ENCODE results near the gene MBD3.
"Not testable (repeated sequence)": the region's sequence is repeated elsewhere in the genome, so short reads cannot be mapped to it uniquely, and the experiment has no call there.

MBD3 gene

GRCh38 chr19:1539749-1540148 is 52.9 kb downstream of the MBD3 start:
- DNase-seq (ENCODE audit: low spot score), result not testable (repeated sequence)

GRCh38 chr19:1538978-1539377 is 53.7 kb downstream of the MBD3 start:
- no peak for DNase-seq (ENCODE audit: low spot score)

- DNase-seq (ENCODE audit: low spot score), result not testable (repeated sequence)
These were observed 57.0 kb downstream of the MBD3 start for GRCh38 chr19:1535699-1536098.

GRCh38 chr19:1534972-1535371 is 57.7 kb downstream of the MBD3 start:
- no peak for DNase-seq (ENCODE audit: low spot score)

- DNase-seq (ENCODE audit: low spot score), result no peak
These were observed 59.0 kb downstream of the MBD3 start for GRCh38 chr19:1533510-1534150.

- DNase-seq (ENCODE audit: low spot score), result no peak
These were observed 60.7 kb downstream of the MBD3 start for GRCh38 chr19:1532003-1532402.

- DNase-seq (ENCODE audit: low spot score), result no peak
These were observed 61.1 kb downstream of the MBD3 start for GRCh38 chr19:1531587-1531986.

GRCh38 chr19:1530856-1531255 is 61.8 kb downstream of the MBD3 start:
- not testable (repeated sequence) for DNase-seq (ENCODE audit: low spot score)

GRCh38 chr19:1529430-1529816 is 63.2 kb downstream of the MBD3 start:
- DNase-seq (ENCODE audit: low spot score), result no peak

- DNase-seq (ENCODE audit: low spot score), result no peak
These were observed 63.9 kb downstream of the MBD3 start for GRCh38 chr19:1528596-1529429.

- DNase-seq (ENCODE audit: low spot score), result no peak
These were observed 64.9 kb downstream of the MBD3 start for GRCh38 chr19:1527650-1528309.

GRCh38 chr19:1526979-1527649 is 65.6 kb downstream of the MBD3 start:
- DNase-seq (ENCODE audit: low spot score), result no peak

GRCh38 chr19:1526066-1526778 is 66.4 kb downstream of the MBD3 start:
- DNase-seq (ENCODE audit: low spot score), result no peak

GRCh38 chr19:1525343-1525742 is 67.3 kb downstream of the MBD3 start:
- DNase-seq (ENCODE audit: low spot score), result no peak

GRCh38 chr19:1524972-1525325 is 67.7 kb downstream of the MBD3 start:
- no peak for DNase-seq (ENCODE audit: low spot score)

GRCh38 chr19:1524287-1524971 is 68.2 kb downstream of the MBD3 start:
- no peak for DNase-seq (ENCODE audit: low spot score)
